Activated CD4-positive, alpha-beta T cell treated with anti-CD3 and anti-CD28 coated beads, Interleukin-2, amount 50 U/mL, for 16 hours (primary cell): ENCODE data around the gene PLIN5.

Experiments
- DNase-seq: peaks from one replicate; pipeline ENCODE4 v3.0.0-alpha.2; 2020

PLIN5 gene

DNA sequence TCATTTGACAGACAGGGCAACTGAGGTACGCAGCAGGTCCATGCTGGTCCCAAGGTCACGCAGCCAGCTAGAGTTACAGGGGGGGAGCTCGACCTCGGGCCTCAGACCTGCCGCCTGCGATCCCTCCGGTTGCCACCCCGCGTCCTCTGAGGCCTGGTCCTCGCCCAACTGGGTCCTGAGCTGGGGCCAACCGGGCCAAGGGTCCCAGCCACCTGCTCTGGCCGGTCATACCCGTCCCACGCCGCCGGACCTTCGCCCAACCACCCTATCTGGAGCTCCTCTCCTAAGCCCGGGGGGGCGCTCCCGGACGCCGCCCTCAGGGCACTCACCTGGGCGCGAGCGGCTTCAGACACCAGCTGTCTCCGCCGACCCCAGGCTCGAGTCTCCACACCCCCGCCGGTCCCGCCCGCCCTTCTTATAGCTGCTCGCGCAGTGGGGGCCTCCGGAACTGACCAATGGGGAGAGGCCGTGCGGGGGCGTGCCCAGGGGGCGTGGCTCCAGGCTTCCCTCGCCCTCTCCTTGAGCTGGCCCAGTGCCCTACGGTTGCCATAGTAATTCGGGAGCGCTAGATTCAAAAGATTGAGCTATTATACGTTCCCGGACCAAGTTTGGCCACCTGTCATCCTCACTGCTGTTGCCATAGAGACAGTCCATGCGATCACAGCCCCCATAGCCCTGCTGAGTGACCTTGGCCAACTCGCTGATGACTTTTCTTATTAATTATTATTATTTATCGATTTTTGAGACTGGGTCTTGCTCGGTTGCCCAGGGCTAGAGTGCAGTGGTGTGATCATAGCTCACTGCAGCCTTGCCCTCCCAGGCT is at the start of gene PLIN5:
PLIN5 (minus strand) TSS at position 389 of the 823 bp plus-strand sequence. CDS start 1,150 bp downstream, outside the sequence.
- peak; percentile 28 for DNase-seq

DNA sequence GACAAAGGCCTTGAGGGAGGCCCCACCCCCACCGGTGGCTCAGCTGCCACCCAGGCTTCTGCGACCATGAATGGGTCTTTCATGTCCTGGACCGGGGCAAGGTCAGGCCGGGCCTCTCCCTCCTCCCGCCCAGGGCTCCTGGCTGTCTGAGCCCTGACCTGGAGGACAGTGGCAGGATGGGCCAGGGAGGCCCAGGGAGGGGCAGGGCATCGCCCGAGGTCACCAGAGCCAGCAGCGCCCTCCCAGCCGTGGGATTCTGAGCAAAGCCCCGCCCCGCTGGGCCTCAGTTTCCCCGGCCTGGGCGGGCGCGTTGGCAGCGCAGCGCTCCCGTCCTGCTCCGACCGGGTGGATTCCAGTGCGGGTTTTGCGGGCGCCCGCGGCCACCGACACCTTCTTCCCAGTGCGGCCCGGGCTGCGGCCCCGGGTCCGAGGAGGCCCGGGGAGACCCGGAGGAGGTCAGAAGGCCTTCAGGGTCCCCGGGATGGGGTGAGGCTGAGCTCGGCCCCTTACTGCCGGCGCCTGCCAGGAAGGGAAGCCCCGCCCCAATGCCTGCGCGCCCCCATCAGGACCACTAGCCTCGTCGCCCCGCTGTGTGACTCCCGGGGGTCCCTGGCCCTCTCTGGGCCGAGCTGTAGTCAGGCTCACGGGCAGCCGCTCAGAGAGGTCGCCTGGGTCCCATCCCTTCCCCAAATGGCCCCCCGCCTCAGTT is 49.1 kb upstream of the PLIN5 start:
- DNase-seq: peak; percentile 18

- no peak for DNase-seq
Measured at GRCh38 chr19:4582980-4583842, 48.2 kb upstream of the PLIN5 start.

GRCh38 chr19:4581666-4582553 is 46.9 kb upstream of the PLIN5 start:
- no peak for DNase-seq

DNA sequence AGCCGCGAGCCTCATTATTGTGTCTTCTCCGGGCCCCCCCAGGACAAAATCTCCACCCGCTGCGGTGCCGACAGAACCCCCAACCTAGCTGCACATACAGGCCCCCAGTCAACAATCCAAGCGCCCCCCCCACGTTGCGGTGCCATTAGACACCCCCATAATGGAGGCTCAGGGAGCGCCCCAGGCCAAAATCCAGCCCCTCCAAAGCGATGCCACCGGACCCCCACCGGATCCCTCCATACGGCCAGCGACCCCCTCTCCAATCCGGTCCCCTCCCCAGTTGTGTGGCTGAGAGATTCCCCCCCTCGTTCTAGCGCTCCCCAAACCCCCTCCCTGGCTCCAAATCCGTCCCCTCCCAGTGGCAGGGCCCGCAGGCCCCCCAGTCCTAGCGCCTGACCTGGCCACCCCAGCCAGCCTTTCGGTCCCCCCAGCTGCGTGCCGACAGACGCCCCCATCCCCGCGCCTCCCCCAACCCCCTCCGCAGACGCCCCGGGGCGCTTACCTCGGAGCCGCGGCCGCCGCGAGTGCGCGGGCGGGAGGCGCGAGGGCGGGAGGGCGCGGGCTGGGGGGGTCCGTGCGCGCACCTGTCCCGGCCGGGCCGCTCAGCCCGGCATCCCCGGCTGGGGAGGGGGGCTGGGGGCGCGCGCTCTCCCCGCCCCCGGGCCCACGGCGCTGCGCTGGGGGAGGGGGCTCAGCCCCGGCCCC is 46.1 kb upstream of the PLIN5 start:
- no peak for DNase-seq

DNA sequence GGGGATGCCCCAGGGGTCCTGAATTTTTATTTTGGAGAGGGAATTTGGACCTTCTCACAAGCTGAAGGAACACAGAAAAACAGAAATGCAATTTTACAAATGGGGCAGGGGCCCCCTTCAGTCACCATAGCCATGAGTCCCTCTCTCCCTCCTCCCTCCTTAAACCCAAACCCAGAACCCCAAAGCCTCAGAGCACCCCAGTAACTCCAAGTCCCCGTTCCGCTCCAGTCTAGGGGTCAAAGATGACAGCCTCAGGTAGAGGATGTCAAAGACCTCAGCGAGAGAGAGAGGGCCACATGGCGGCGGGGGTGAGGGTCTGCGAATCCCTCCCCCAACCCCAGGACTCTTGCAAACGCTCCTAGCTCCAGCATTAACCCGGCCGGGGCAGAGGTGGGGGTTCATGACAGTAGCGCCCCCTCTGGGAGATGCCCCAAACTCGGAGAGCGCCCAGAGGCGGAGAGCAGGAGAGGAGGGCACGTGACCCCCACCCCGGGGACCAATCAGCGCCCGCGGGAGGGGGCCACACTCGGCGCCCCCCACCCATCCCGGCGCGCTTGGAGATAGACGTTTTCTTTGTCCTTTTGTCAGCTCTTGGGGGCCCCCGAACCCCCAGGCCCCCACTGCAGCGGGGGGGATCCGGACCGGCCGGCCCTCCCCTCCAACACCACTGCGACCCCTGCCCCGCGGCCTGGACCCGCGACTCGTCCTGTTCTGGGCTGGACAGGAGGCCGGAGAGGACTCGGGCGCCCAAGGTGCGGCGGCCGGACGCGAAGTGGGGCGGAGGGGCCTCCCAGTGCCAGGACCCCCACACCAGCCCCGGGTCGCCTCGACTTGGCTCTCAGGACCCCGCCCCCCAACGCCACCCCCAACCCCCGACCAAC is 45.2 kb upstream of the PLIN5 start:
- DNase-seq: no peak

DNA sequence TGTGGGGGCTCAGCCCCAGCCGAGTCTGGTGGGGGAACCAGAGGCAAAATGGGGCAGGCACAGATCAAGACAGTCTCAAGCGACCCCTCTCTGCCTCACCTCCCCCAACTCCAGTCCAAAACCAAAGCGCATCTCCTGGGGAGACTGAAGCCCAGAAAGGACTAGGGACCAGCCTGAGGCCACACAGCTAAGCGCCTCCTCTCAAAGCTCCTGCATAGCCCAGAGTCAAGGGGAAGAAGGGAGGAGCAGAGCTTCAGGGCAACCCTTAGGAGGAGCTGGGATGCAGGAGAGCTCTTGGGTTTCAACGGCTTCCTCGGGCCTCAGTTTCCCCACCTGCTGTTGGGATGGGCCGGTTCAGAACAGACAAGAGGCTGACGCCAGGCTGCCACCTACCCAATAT is 44.4 kb upstream of the PLIN5 start:
- DNase-seq: no peak

DNA sequence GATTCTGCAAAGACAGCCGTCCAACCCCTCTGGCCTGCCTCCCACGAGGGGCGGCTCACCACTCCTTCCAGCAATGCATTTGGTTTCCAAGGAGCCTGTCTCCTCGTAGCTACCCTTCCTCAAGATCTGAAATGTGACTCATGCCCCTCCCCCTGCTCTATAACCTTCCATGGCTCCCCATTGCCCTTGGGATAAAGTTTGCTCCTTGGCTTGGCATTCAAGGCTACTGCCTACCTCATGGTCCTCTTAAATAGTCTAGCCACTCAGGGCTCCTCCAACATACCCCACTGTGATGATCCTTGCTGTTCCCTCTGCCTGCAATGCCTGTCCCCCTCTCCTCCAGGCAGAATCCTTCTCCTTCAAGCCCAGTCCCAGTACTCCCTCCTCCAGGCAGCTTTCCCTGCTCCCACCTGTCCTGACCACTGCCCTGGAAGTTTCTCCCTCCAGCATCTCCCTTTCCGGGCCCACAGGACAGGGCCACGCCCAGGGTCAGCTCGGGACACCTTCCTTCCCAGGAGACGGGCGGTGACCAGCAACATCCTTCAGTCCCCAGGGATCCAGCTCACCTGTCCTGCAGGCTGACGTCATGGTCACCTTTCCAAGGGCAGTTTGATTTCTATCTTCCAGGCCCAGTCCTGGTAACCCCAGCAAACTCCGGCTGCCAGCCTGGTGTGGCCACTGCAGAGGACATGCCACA is 43.7 kb upstream of the PLIN5 start:
- DNase-seq: no peak

DNA sequence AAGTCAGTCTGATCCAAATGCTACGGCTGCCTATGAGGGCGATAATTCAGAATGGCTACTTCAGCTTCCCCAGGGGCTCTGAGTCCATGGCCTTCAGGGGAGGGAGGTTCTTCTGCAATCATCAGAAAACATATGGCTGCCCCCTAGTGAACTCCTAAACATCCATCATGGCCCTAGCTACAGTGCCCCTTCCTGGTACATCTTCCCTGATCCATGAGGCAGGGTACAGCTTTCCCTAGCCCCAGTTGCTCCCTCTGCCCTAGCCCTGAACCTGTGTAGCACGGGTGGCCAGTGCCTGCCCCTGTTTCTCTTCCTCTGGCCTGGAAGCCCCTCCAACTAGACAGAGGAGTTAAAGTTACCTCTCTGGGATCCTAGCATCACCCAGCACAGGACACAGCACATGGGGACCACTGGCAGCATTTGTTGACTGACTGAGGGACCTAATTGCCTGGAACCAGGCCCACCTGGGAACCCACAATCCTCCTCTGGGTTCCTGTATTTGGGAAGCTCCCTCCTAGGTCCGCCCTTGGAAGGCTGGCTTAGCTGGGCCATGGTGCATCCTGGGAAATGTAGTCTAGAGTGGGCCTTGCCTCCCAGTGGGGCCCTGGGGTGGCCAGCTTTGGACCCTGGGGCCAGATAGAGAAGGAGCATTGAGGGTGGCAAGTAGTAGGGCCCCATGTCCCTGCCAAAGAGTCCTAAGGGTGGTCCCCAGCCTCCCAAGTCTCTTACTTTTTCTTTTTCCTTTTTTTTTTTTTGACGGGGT is 42.2 kb upstream of the PLIN5 start:
- DNase-seq: no peak

DNA sequence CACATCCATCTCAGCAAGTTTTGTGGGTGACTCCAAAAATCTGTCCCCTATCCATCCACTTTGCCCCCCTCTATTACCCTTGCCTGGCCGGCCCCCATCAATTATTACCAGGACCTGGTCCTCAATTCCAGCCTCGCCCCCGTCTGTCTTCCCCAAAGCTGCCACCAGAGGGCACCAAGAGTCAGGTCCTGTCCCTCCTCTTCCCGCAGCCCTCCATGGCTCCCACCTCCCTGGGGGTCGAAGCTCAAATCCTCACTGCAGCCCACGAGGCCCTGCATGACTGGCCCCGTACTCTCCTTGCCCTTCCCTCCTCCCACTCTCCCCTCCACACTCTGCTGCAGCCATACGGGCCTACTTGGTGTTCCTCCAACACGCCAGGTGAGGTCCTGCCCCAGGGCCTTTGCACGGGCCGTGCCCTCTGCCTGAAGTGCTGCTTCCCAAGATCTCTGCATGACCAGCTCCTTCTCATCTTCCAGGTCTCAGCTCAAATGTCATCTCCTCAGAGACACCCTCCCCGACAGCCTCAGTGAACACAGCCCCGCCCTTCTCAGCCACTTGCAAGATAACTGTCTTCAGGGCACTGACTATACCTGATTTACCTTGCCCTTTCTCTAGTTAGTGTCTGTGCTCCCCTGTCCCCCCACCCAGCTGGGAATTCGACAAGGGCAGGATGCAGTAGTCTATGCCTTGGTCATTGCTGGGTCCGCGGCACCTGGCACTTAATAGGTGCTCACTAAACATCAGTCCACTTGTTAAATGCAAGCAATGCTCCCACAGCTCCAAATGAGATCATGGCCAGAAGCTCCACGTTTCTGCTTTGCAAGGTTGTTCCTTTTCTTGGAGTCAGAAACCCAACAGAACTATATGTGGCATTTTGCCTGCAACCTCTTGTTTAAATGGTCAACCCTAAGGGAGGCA is 41.3 kb upstream of the PLIN5 start:
- DNase-seq: peak; percentile 69

- DNase-seq: no peak
Measured at GRCh38 chr19:4575267-4576015, 40.4 kb upstream of the PLIN5 start.

- DNase-seq: no peak
Measured at GRCh38 chr19:4573682-4574081, 38.7 kb upstream of the PLIN5 start.

DNA sequence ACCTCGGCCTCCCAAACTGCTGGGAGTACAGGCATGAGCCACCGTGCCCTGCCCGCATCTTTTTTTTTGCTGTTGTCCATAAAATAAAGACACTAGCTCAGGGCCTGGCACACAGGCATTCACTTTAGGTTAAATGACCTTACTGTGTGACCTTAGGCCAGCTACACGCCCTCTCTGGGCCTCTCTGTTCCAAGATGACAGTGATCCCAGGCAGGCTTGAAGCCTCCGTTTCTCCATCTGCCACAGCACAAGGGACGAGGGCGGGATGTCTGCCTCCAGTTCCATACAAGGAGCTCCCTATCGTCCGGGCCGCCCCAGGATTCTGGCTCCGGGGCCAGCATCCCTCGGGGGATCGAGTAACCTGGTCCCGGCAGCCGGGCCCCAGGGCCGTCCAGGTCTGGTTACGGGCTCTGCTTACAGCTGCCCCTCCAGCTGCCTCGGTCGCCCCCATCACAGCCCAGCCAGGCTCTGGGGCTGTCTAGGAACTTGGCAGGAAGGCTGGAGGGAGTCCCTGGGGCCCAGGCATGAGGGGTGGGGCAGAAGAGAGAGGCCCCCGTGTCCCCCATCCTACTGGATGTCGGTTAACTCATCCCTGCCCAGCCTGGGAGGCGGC is 36.4 kb upstream of the PLIN5 start:
- DNase-seq: no peak

GRCh38 chr19:4570916-4571304 is 35.9 kb upstream of the PLIN5 start:
- DNase-seq: no peak

GRCh38 chr19:4570402-4570801 is 35.4 kb upstream of the PLIN5 start:
- DNase-seq: no peak

- DNase-seq: no peak
Measured at GRCh38 chr19:4568886-4569285, 33.9 kb upstream of the PLIN5 start.

GRCh38 chr19:4567584-4568071 is 32.6 kb upstream of the PLIN5 start:
- peak; percentile 54 for DNase-seq
